Neural progenitor cell (in vitro differentiated cells): ENCODE measurements around the gene GABRR1. TPM values are rescaled to one million over a fixed set of nuclear protein-coding genes. Genes with fewer than 3 reads are reported as not detected.

ENCODE experiments used
- DNase-seq: peaks from one replicate; pipeline ENCODE4 v3.0.0-alpha.2; 2016; ENCODE audit warnings: low spot score
- H2AFZ ChIP-seq: fragments of 200-600 bp; sonication (generic); replicated peaks from 2 replicates; pipeline ENCODE4 v1.6.1; 2016; ENCODE audit warnings: antibody characterized with exemption
- H3F3A ChIP-seq: fragments of 200-600 bp; sonication (generic); 2 replicates; pipeline ENCODE4 v1.6.1; 2016; ENCODE audit warnings: antibody characterized with exemption, low read depth
- H3K27ac ChIP-seq: fragments of 200-600 bp; sonication (generic); 2 replicates; pipeline ENCODE4 v1.5.1; 2016; ENCODE audit warnings: mild to moderate bottlenecking
- H3K27me3 ChIP-seq: fragments of 200-600 bp; sonication (generic); 2 replicates; pipeline ENCODE4 v1.6.1; 2016; ENCODE audit warnings: mild to moderate bottlenecking, moderate library complexity
- H3K36me3 ChIP-seq: fragments of 200-600 bp; sonication (generic); 2 replicates; pipeline ENCODE4 v1.5.1; 2016
- H3K4me1 ChIP-seq: fragments of 200-600 bp; sonication (generic); 2 replicates; pipeline ENCODE4 v1.6.1; 2016; ENCODE audit warnings: mixed run types
- H3K4me2 ChIP-seq: fragments of 200-600 bp; sonication (generic); 2 replicates; pipeline ENCODE4 v1.6.1; 2016
- H3K4me3 ChIP-seq: fragments of 200-600 bp; sonication (generic); 2 replicates; pipeline ENCODE4 v1.5.1; 2016
- H3K79me2 ChIP-seq: fragments of 200-600 bp; sonication (generic); 2 replicates; pipeline ENCODE4 v1.6.1; 2016; ENCODE audit warnings: low read depth
- H3K9ac ChIP-seq: fragments of 200-600 bp; sonication (generic); 2 replicates; pipeline ENCODE4 v1.6.1; 2016
- H3K9me3 ChIP-seq: fragments of 200-600 bp; sonication (generic); 2 replicates; pipeline ENCODE4 v1.5.1; 2016; ENCODE audit warnings: low read depth
- H4K20me1 ChIP-seq: fragments of 200-600 bp; sonication (generic); 2 replicates; pipeline ENCODE4 v1.6.1; 2016; ENCODE audit warnings: low read depth
- H3K27ac Mint-ChIP-seq: 3 replicates; pipeline ENCODE4 v1.8.0; 2021; ENCODE audit warnings: mixed read lengths
- H3K27me3 Mint-ChIP-seq: 2 replicates; pipeline ENCODE4 v1.8.0; 2022; ENCODE audit warnings: low read depth, mild to moderate bottlenecking, inconsistent platforms, moderate library complexity, mixed read lengths; ENCODE audit not compliant: insufficient read depth
- H3K36me3 Mint-ChIP-seq: 3 replicates; pipeline ENCODE4 v1.8.0; 2021; ENCODE audit warnings: mixed read lengths
- H3K4me1 Mint-ChIP-seq: 3 replicates; pipeline ENCODE4 v1.8.0; 2021; ENCODE audit warnings: mixed read lengths
- H3K4me3 Mint-ChIP-seq: 3 replicates; pipeline ENCODE4 v1.8.0; 2021; ENCODE audit warnings: mild to moderate bottlenecking, moderate library complexity, mixed read lengths
- H3K9me3 Mint-ChIP-seq: 3 replicates; pipeline ENCODE4 v1.8.0; 2020; ENCODE audit warnings: mixed read lengths
- EZH2 ChIP-seq: fragments of 200-600 bp; sonication (generic); IDR thresholded peaks from 2 replicates; pipeline ENCODE4 v1.6.1; 2017; ENCODE audit warnings: antibody characterized with exemption, mild to moderate bottlenecking, moderate library complexity
- EZH2phosphoT487 ChIP-seq: fragments of 200-600 bp; sonication (generic); IDR thresholded peaks from 2 replicates; pipeline ENCODE4 v1.6.1; 2017; ENCODE audit warnings: antibody characterized with exemption
- total RNA-seq: library from RNA; depleted of rRNA; stranded (reverse); fragments of >200 nt; gene quantifications from 2 replicates; pipeline ENCODE4 v1.2.3, GENCODE V29; 2015; ENCODE audit warnings: low replicate concordance
- TF ChIP-seq, protein P1 (sequence below): fragments of 200-600 bp; sonication (generic); IDR thresholded peaks from 2 replicates; pipeline ENCODE4 v1.5.1; 2017; ENCODE audit warnings: antibody characterized with exemption, mild to moderate bottlenecking

The GABRR1 gene
- total RNA-seq, 1 donor from 2014 or later, result not detected

DNA sequence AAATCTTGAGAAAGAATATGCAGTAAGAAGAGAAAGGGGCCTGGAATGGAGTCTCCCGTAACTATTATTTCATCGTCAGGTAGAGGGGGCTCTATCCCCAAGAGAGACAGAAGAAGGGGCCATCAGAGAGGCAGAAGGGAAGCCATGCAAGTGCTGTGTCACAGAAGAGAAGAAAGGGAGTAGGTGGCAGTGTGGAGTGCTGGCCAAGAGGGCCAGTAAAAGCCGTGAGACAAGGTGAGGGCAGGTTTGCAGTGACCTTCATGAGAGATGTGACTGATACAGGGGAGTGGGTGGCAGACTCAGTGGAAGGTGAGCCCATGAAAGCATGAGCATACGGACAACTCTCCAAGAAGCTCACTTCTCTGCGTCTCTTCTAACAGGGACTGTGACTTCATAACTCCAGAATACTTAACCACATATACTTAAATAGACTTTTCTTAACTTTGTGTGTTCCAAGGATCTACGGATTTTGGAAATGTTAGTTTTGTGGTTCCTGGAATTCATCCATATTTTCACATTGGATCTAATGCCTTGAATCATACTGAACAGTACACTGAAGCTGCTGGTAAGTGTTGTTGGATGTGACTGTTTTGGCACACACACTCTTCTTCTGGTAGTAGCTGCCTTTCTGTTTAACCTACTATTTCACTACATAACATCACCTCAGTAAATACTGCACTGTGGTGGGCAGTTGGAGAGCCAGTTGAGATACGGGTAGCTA, 55.7 kb downstream of the GABRR1 start:
- Histone ChIP-seq H3K4me3 (no peak overlapping the region), H3K4me2 (no peak overlapping the region), H3F3A (no peaks in the 10 kb centered on the region), H3K4me1 (no peaks in the 10 kb centered on the region), H2AFZ (no peak overlapping the region), H3K27ac (no peak overlapping the region), H3K36me3 (peaks cover 6% of the 10 kb centered on the region), H3K9me3 (no peaks in the 10 kb centered on the region), H3K79me2 (no peaks in the 10 kb centered on the region), H4K20me1 (no peaks in the 10 kb centered on the region), H3K27me3 (no peaks in the 10 kb centered on the region), H3K9ac (no peak overlapping the region)
- peaks cover 6% of the 10 kb centered on the region for H3K4me1 Mint-ChIP-seq
- no peak overlapping the region for H3K27ac Mint-ChIP-seq
- no peak overlapping the region for H3K4me3 Mint-ChIP-seq
- no peaks in the 10 kb centered on the region for H3K27me3 Mint-ChIP-seq
- no peak for TF ChIP-seq EZH2
- no peak for TF ChIP-seq EZH2phosphoT487
- TF ChIP-seq, protein P1, sequence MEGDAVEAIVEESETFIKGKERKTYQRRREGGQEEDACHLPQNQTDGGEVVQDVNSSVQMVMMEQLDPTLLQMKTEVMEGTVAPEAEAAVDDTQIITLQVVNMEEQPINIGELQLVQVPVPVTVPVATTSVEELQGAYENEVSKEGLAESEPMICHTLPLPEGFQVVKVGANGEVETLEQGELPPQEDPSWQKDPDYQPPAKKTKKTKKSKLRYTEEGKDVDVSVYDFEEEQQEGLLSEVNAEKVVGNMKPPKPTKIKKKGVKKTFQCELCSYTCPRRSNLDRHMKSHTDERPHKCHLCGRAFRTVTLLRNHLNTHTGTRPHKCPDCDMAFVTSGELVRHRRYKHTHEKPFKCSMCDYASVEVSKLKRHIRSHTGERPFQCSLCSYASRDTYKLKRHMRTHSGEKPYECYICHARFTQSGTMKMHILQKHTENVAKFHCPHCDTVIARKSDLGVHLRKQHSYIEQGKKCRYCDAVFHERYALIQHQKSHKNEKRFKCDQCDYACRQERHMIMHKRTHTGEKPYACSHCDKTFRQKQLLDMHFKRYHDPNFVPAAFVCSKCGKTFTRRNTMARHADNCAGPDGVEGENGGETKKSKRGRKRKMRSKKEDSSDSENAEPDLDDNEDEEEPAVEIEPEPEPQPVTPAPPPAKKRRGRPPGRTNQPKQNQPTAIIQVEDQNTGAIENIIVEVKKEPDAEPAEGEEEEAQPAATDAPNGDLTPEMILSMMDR, result peak; percentile 38
- DNase-seq, result peak; percentile 42
- no peaks in the 10 kb centered on the region for H3K9me3 Mint-ChIP-seq
- H3K36me3 Mint-ChIP-seq, result peaks cover 8% of the 10 kb centered on the region

DNA sequence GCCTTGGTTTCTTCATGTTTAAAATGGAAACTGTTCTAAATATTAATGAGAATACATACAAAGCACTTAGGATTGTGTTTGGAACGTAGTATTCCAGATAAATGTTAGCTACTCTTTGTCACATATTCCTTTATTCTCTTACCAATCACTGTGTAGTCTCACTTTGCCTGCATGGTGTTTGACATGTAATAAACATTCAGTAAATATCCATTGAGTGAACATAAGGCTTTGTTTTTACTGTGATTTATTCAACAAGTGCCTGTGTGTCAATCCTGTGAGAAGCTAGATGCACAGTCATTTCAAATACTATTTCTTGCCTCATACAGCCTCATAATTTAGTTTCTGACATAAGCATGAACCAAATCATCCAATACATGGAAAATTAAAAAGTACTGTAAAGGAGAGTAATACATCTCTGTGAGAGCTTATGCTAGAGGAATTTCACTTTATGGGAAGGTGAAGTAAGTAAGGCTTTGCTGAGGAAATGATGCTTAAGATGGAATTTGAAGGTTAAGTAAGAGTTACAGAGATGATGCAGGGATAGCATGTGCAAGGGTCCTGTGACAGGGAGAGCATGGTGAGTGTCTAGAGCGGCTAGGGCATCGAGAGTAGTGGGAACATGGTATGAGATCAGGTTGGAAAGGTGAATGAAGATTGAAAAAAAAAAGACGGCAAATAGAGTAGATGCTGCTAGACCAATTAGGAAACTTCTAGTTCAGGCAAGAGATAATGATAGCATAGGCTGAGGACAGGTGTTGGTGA, 56.6 kb downstream of the GABRR1 start:
- Mint-ChIP-seq H3K4me3 (no peak overlapping the region), H3K27ac (no peak overlapping the region), H3K27me3 (no peaks in the 10 kb centered on the region), H3K9me3 (no peaks in the 10 kb centered on the region), H3K4me1 (peaks cover 6% of the 10 kb centered on the region), H3K36me3 (peaks cover 9% of the 10 kb centered on the region)
- Histone ChIP-seq H3F3A (no peaks in the 10 kb centered on the region), H3K79me2 (no peaks in the 10 kb centered on the region), H3K4me2 (no peak overlapping the region), H3K4me3 (no peak overlapping the region), H3K36me3 (peaks cover 6% of the 10 kb centered on the region), H3K27me3 (no peaks in the 10 kb centered on the region), H2AFZ (no peak overlapping the region), H3K4me1 (no peaks in the 10 kb centered on the region), H3K9ac (no peak overlapping the region), H3K9me3 (no peaks in the 10 kb centered on the region), H4K20me1 (no peaks in the 10 kb centered on the region), H3K27ac (no peak overlapping the region)
- TF ChIP-seq EZH2phosphoT487 (no peak), EZH2 (no peak)
- TF ChIP-seq, protein P1, result no peak
- no peak for DNase-seq

DNA sequence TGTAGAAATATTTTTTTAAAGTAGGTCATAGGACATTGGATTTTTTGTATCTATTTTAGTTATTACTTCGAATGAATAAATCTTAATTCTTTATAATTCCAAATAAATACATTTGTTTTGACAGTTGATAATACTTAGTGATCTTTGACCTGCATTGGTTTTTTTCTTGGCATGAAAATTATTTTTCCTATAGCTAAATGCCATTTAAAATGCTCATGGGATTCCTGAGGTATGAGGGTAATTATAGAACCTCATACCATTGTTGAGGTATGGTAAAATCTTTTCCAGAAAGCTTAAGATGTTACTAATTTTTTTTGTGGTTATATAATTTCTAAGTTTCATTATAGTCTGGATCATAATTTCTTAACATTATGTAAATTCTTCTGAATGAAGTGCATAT, 63.0 kb downstream of the GABRR1 start:
- Histone ChIP-seq H3K36me3 (peaks cover 13% of the 10 kb centered on the region), H3K27ac (no peak overlapping the region), H3K79me2 (no peaks in the 10 kb centered on the region), H4K20me1 (no peaks in the 10 kb centered on the region), H3F3A (no peaks in the 10 kb centered on the region), H2AFZ (no peak overlapping the region), H3K9me3 (no peaks in the 10 kb centered on the region), H3K4me2 (no peak overlapping the region), H3K27me3 (no peaks in the 10 kb centered on the region), H3K4me1 (no peaks in the 10 kb centered on the region), H3K9ac (no peak overlapping the region), H3K4me3 (no peak overlapping the region)
- no peak for TF ChIP-seq EZH2phosphoT487
- Mint-ChIP-seq H3K27ac (no peak overlapping the region), H3K36me3 (peaks cover 8% of the 10 kb centered on the region), H3K27me3 (no peaks in the 10 kb centered on the region), H3K4me1 (peaks cover 1% of the 10 kb centered on the region), H3K4me3 (no peak overlapping the region), H3K9me3 (no peaks in the 10 kb centered on the region)
- no peak for DNase-seq
